K562 (cell line): ENCODE results near the gene PARP1. TPM values are rescaled to one million over a fixed set of nuclear protein-coding genes. Genes with fewer than 3 reads are reported as not detected.

Experiments
- ATAC-seq: fragments of 200-7000 bp; cut with Tn5 transposase; 3 replicates; pipeline ENCODE4 v1.9.1; 2020; ENCODE audit warnings: moderate library complexity
- BruUV-seq: library from RNA; stranded (reverse); fragments of 400-500 nt; replicated peaks from 2 replicates; lab custom pipeline; 2021; lab: Mats Ljungman, UMichigan
- CTCF ChIA-PET: fragments of 300-600 bp; formaldehyde crosslinking; extraction: SDS; loops from one replicate; lab custom pipeline; 2021; ENCODE audit warnings: low intra/inter-chr PET ratio; lab: Yijun Ruan, JAX
- POLR2A ChIA-PET: fragments of 300-600, 350-650 bp; sonication (Branson Sonifier 250); formaldehyde crosslinking; extraction: SDS; loops from one replicate; lab custom pipeline; 2021; ENCODE audit warnings: antibody characterized with exemption, inconsistent platforms; lab: Yijun Ruan, JAX
- DNase-seq, 4 experiments: peaks; one replicate each; pipeline versions ENCODE4 v3.0.0 to v3.0.0-alpha.2; 2011 to 2018; ENCODE audit warnings: low spot score in 3 of 4, mixed read lengths in 3 of 4; ENCODE audit errors: extremely low read depth in 1 of 4
- FAIRE-seq: peaks from 2 replicates; lab custom pipeline; 2011; peaks lifted over from hg19 to GRCh38; lab: Jason Lieb, UNC
- H2AFZ ChIP-seq: 2 replicates; pipeline ENCODE4 v1.6.0; 2011; ENCODE audit warnings: low read depth, low read length, control low read depth, inconsistent platforms
- H3K27ac ChIP-seq: fragments of 200-600 bp; 3 replicates; pipeline ENCODE4 v1.8.0; 2011; ENCODE audit warnings: low read depth, mild to moderate bottlenecking, control low read depth, inconsistent platforms, low read length, moderate library complexity, mixed read lengths; ENCODE audit errors: extremely low read depth
- H3K27me3 ChIP-seq, 2 experiments: fragments of 300-600 bp in 1 of 2; 2 replicates in 1 of 2; 3 replicates in 1 of 2; pipeline versions ENCODE4 v1.6.0 to v1.8.0; 2011; ENCODE audit warnings: inconsistent platforms in 2 of 2, low read length in 2 of 2, mild to moderate bottlenecking in 1 of 2, mixed read lengths in 1 of 2, moderate library complexity in 1 of 2; ENCODE audit not compliant: control insufficient read depth in 2 of 2, insufficient read depth in 2 of 2
- H3K36me3 ChIP-seq: fragments of 300-600 bp; 3 replicates; pipeline ENCODE4 v1.8.0; 2011; ENCODE audit warnings: mild to moderate bottlenecking, low read length, inconsistent platforms; ENCODE audit not compliant: control insufficient read depth, insufficient read depth
- H3K4me1 ChIP-seq, 2 experiments: fragments of 200-600 bp in 1 of 2; replicated peaks in 1 of 2; 2 replicates in 1 of 2; 3 replicates in 1 of 2; pipeline versions ENCODE4 v1.5.1 to v1.8.0; 2011; ENCODE audit warnings: inconsistent platforms in 2 of 2, low read length in 2 of 2, mild to moderate bottlenecking in 1 of 2, mixed read lengths in 1 of 2, moderate library complexity in 1 of 2; ENCODE audit not compliant: control insufficient read depth in 2 of 2, insufficient read depth in 2 of 2
- H3K4me2 ChIP-seq: 2 replicates; pipeline ENCODE4 v1.6.1; 2011; ENCODE audit warnings: low read length, control low read depth, inconsistent platforms, mixed read lengths; ENCODE audit not compliant: insufficient read depth
- H3K4me3 ChIP-seq: fragments of 200-600 bp; sonication (generic), shearing (Covaris generic); 2 replicates; pipeline ENCODE4 v1.5.1; 2016; ENCODE audit warnings: control low read depth, inconsistent platforms
- H3K79me2 ChIP-seq: fragments of 200-600 bp; 3 replicates; pipeline ENCODE4 v1.8.0; 2011; ENCODE audit warnings: low read length, inconsistent platforms; ENCODE audit not compliant: control insufficient read depth, insufficient read depth
- H3K9ac ChIP-seq, 2 experiments: 2 replicates each; pipeline versions ENCODE4 v1.6.0 to v1.6.1; 2011; ENCODE audit warnings: low read depth in 2 of 2, low read length in 2 of 2, control low read depth in 1 of 2, inconsistent platforms in 1 of 2, mild to moderate bottlenecking in 1 of 2, mixed read lengths in 1 of 2; ENCODE audit not compliant: insufficient read depth in 1 of 2
- H3K9me1 ChIP-seq: one replicate; pipeline ENCODE4 v1.6.0; 2011; ENCODE audit warnings: inconsistent platforms, mild to moderate bottlenecking, low read length, moderate library complexity; ENCODE audit not compliant: control insufficient read depth, insufficient read depth
- H3K9me3 ChIP-seq: replicated peaks from 2 replicates; pipeline ENCODE4 v1.5.1; 2011; ENCODE audit warnings: low read depth, low read length, inconsistent platforms; ENCODE audit not compliant: control insufficient read depth, insufficient read depth
- H4K20me1 ChIP-seq: replicated peaks from 2 replicates; pipeline ENCODE4 v1.6.1; 2011; ENCODE audit warnings: low read length, inconsistent platforms, mixed read lengths; ENCODE audit not compliant: control insufficient read depth, insufficient read depth
- EWSR1 ChIP-seq: fragments of 450-650 bp; IDR thresholded peaks from 2 replicates; pipeline ENCODE4 v1.6.1; 2018; ENCODE audit warnings: borderline replicate concordance, mild to moderate bottlenecking, low read depth, moderate library complexity; ENCODE audit not compliant: partially characterized antibody
- POLR2A ChIP-seq: fragments of 450-650 bp; conservative IDR thresholded peaks from 2 replicates; pipeline ENCODE4 v1.6.1; 2016
- RFX1 ChIP-seq: fragments of 450-650 bp; IDR thresholded peaks from 2 replicates; pipeline ENCODE4 v1.6.1; 2016; ENCODE audit warnings: mild to moderate bottlenecking, moderate library complexity
- ZNF24 ChIP-seq: fragments of 450-650 bp; IDR thresholded peaks from 2 replicates; pipeline ENCODE4 v1.6.1; 2016
- ZNF740 ChIP-seq, 3 experiments: fragments of 200-800 bp in 1 of 3; sonication (Bioruptor generic) in 1 of 3; sonication (generic) in 1 of 3; formaldehyde crosslinking in 1 of 3; IDR thresholded peaks; 2 replicates each; pipeline versions ENCODE4 v1.6.1 to v1.8.0; 2016 to 2022; ENCODE audit warnings: mild to moderate bottlenecking in 2 of 3, missing compliant biosample characterization in 2 of 3, missing genetic modification characterization in 2 of 3, missing genetic modification reagents in 1 of 3
- WGBS: fragments of 100-300 bp; shearing (Covaris generic); methylation state at CpG from one replicate; pipeline ENCODE4 v1.1.6; 2016; ENCODE audit warnings: low coverage, mixed read lengths; ENCODE audit not compliant: insufficient coverage; ENCODE audit errors: missing lambda C conversion rate; 5-methylcytosine and 5-hydroxymethylcytosine counted together
- in situ Hi-C: fragments of 300-500 bp; cut with MboI; formaldehyde crosslinking; loops from 4 replicates; pipeline ENCODE4 v1.15.0; 2018; ENCODE audit warnings: inconsistent platforms, mixed read lengths
- intact Hi-C: fragments of 100-400 bp; cut with micrococcal nuclease; formaldehyde crosslinking; loops from 2 replicates; pipeline ENCODE4 v1.14.2; 2022
- polyA plus RNA-seq, 8 experiments: library from polyadenylated mRNA; depleted of rRNA in 4 of 8; stranded (reverse) in 5 of 8; unstranded in 3 of 8; fragments of >200 nt; fragmentation: Nextera tagmentation in 2 of 8; fragmentation: Illumina TruSeq in 1 of 8; extraction: Ambion mirVana in 2 of 8; extraction: Trizol in 1 of 8; gene quantifications; 2 replicates each; pipeline versions ENCODE4 v1.2.1 to v1.2.3, GENCODE V29; 2011 to 2014; ENCODE audit warnings: inconsistent platforms in 1 of 8, missing spikeins in 1 of 8
- total RNA-seq, 7 experiments: library from RNA; depleted of rRNA in 6 of 7; stranded (reverse); fragments of >200 nt in 6 of 7; fragmentation: Illumina TruSeq in 2 of 7; extraction: Trizol in 2 of 7; gene quantifications; 2 replicates each; pipeline versions ENCODE4 v1.2.1 to v1.2.3, GENCODE V29; 2011 to 2021; ENCODE audit warnings: low replicate concordance in 1 of 7
- TF ChIP-seq, protein P1 (sequence below): fragments of 250-450 bp; sonication (Bioruptor Pico); IDR thresholded peaks from 2 replicates; pipeline ENCODE4 v1.8.0; 2021; ENCODE audit warnings: mild to moderate bottlenecking, moderate library complexity

The PARP1 gene
- total and polyA plus RNA-seq, 9 of the 15 experiments (the other 6 are each of a cell fraction or from before 2014, with no cell fraction given), result 121 to 306 (median 250) TPM

DNA sequence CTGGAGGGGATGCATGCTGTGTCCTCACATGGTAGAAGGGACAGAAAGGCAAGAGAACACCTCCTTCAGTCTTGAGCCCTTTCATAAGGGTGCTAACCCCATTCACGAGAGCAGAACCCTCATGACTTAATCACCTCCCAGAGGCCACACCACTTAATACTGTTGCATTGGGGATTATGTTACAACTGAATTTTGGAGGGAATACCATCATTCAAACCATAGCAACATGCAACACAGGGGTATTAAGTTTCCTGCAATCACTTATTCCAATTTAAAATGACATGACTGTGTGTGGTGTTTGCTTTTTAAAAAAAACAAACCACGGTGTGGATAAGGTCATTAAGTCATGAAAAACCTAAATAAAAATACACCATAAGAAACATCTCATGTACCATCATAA is 95.8 kb downstream of the PARP1 start:
- no peaks in the 10 kb centered on the region; a peak in 1 of 5 replicates for H3K27me3 ChIP-seq
- no peak overlapping the region for H3K4me2 ChIP-seq
- ATAC-seq (no peak), FAIRE-seq (no peak), DNase-seq (no peak)
- no peak overlapping the region for H3K27ac ChIP-seq
- H3K9ac ChIP-seq, result no peak overlapping the region
- H3K4me1 ChIP-seq, result peaks cover 21 to 22% of the 10 kb centered on the region in 2 experiments
- ChIA-PET CTCF (no interaction called here), POLR2A (interaction anchor here (1.4 kb wide), 1 partner anchor 201 kb away, joined by 3 read pairs; no protein-coding TSS in a partner anchor)
- TF ChIP-seq POLR2A, result no peak
- no peak for TF ChIP-seq ZNF24
- no peak for TF ChIP-seq ZNF740 (CRISPR knock-in tag; IDR thresholded peaks at IDR 0.05)
- no peak for TF ChIP-seq ZNF740 (tag; IDR thresholded peaks at IDR 0.05)
- TF ChIP-seq, protein P1, sequence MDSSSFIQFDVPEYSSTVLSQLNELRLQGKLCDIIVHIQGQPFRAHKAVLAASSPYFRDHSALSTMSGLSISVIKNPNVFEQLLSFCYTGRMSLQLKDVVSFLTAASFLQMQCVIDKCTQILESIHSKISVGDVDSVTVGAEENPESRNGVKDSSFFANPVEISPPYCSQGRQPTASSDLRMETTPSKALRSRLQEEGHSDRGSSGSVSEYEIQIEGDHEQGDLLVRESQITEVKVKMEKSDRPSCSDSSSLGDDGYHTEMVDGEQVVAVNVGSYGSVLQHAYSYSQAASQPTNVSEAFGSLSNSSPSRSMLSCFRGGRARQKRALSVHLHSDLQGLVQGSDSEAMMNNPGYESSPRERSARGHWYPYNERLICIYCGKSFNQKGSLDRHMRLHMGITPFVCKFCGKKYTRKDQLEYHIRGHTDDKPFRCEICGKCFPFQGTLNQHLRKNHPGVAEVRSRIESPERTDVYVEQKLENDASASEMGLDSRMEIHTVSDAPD, result no peak
- no peak for TF ChIP-seq RFX1
- no peak for TF ChIP-seq EWSR1
- in situ Hi-C loops, result no loop called here
- no peaks in the 10 kb centered on the region for H3K36me3 ChIP-seq
- H3K9me1 ChIP-seq, result no peaks in the 10 kb centered on the region
- no TSS peak for BruUV-seq
- intact Hi-C loops, result no loop called here
- H3K79me2 ChIP-seq, result peaks cover 27% of the 10 kb centered on the region
- no peaks in the 10 kb centered on the region for H3K9me3 ChIP-seq
- H2AFZ ChIP-seq, result peak overlapping the region; percentile 1; the same call in 1 of the 2 replicates
- no peaks in the 10 kb centered on the region for H4K20me1 ChIP-seq
- H3K4me3 ChIP-seq, result no peak overlapping the region
- 59% methylated on average over 2 of the region's 2 CpGs for WGBS
